Liver (tissue), 3 donors: ENCODE results near the gene TEX55.

Experiments
- FOXA1 ChIP-seq: IDR thresholded peaks from 2 replicates; pipeline ENCODE4 v1.6.1; 2016; ENCODE audit warnings: antibody characterized with exemption
- SP1 ChIP-seq: IDR thresholded peaks from 2 replicates; pipeline ENCODE4 v1.6.1; 2018; ENCODE audit warnings: antibody characterized with exemption, mild to moderate bottlenecking
- TAF1 ChIP-seq: conservative IDR thresholded peaks from 2 replicates; pipeline ENCODE4 v1.6.1; 2016; ENCODE audit warnings: antibody characterized with exemption, mild to moderate bottlenecking
- TF ChIP-seq, protein P1 (sequence below): fragments of 150-350 bp; IDR thresholded peaks from 2 replicates; pipeline ENCODE4 v1.5.1; 2017; ENCODE audit warnings: improper control_type of control experiment, low read depth, low read length; ENCODE audit not compliant: missing input control
- donor health status: healthy.
- donor health status: healthy.

DNA sequence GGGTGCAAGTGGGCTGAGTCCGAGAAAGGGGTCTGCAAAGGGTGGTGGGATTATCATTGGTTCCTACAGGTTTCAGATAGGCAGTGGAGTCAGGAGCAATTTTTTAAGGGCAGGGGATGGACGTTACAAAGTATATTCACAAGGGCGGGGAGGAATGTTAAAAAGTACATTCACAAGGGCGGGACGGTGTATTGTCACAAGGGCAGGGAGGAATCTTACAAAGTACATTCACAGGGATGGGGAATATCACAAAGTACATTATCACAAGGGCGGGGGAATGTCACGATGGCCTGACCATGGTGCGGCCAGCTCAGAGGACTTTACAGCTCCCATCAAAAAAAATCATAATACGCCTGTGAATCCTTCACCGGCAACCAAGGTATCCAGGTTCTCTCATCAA is 20.6 kb upstream of the TEX55 start:
- TF ChIP-seq, protein P1, sequence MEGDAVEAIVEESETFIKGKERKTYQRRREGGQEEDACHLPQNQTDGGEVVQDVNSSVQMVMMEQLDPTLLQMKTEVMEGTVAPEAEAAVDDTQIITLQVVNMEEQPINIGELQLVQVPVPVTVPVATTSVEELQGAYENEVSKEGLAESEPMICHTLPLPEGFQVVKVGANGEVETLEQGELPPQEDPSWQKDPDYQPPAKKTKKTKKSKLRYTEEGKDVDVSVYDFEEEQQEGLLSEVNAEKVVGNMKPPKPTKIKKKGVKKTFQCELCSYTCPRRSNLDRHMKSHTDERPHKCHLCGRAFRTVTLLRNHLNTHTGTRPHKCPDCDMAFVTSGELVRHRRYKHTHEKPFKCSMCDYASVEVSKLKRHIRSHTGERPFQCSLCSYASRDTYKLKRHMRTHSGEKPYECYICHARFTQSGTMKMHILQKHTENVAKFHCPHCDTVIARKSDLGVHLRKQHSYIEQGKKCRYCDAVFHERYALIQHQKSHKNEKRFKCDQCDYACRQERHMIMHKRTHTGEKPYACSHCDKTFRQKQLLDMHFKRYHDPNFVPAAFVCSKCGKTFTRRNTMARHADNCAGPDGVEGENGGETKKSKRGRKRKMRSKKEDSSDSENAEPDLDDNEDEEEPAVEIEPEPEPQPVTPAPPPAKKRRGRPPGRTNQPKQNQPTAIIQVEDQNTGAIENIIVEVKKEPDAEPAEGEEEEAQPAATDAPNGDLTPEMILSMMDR = no peak
- TF ChIP-seq TAF1 (no peak), SP1 (no peak), FOXA1 (no peak)
